ENCODE results near the gene R3HDML. TPM values are rescaled to one million over a fixed set of nuclear protein-coding genes. Genes with fewer than 3 reads are reported as not detected.

Gene R3HDML
- total RNA-seq, 1 donor from 2014 or later: not detected

GRCh38 chr20:44370639-44371218 lies 33.9 kb downstream of the R3HDML start:
- H3K4me1 Mint-ChIP-seq (ENCODE audit: low read depth, unreplicated experiment): no peaks in the 10 kb centered on the region
- no peak overlapping the region for H3K27ac Mint-ChIP-seq (ENCODE audit: unreplicated experiment)
- H3K4me3 Mint-ChIP-seq (ENCODE audit: unreplicated experiment): no peak overlapping the region
- H3K36me3 Mint-ChIP-seq (ENCODE audit: unreplicated experiment): no peaks in the 10 kb centered on the region
- TF ChIP-seq, protein P1, sequence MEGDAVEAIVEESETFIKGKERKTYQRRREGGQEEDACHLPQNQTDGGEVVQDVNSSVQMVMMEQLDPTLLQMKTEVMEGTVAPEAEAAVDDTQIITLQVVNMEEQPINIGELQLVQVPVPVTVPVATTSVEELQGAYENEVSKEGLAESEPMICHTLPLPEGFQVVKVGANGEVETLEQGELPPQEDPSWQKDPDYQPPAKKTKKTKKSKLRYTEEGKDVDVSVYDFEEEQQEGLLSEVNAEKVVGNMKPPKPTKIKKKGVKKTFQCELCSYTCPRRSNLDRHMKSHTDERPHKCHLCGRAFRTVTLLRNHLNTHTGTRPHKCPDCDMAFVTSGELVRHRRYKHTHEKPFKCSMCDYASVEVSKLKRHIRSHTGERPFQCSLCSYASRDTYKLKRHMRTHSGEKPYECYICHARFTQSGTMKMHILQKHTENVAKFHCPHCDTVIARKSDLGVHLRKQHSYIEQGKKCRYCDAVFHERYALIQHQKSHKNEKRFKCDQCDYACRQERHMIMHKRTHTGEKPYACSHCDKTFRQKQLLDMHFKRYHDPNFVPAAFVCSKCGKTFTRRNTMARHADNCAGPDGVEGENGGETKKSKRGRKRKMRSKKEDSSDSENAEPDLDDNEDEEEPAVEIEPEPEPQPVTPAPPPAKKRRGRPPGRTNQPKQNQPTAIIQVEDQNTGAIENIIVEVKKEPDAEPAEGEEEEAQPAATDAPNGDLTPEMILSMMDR (IDR thresholded peaks at IDR 0.05; ENCODE audit: partially characterized antibody, unreplicated experiment): no peak
- H3K9me3 Mint-ChIP-seq (ENCODE audit: unreplicated experiment): no peaks in the 10 kb centered on the region
- peaks cover 3% of the 10 kb centered on the region for H3K27me3 Mint-ChIP-seq (ENCODE audit: unreplicated experiment)
- DNase-seq: no peak

- no peak overlapping the region for H3K4me3 Mint-ChIP-seq (ENCODE audit: unreplicated experiment)
- H3K36me3 Mint-ChIP-seq (ENCODE audit: unreplicated experiment): peaks cover 5% of the 10 kb centered on the region
- TF ChIP-seq, protein P1 (IDR thresholded peaks at IDR 0.05; ENCODE audit: partially characterized antibody, unreplicated experiment): no peak
- no peaks in the 10 kb centered on the region for H3K9me3 Mint-ChIP-seq (ENCODE audit: unreplicated experiment)
- H3K27me3 Mint-ChIP-seq (ENCODE audit: unreplicated experiment): peaks cover 4% of the 10 kb centered on the region
- no peaks in the 10 kb centered on the region for H3K4me1 Mint-ChIP-seq (ENCODE audit: low read depth, unreplicated experiment)
- DNase-seq: no peak
- no peak overlapping the region for H3K27ac Mint-ChIP-seq (ENCODE audit: unreplicated experiment)
These were observed 45.8 kb downstream of the R3HDML start for GRCh38 chr20:44382641-44383040.

DNA sequence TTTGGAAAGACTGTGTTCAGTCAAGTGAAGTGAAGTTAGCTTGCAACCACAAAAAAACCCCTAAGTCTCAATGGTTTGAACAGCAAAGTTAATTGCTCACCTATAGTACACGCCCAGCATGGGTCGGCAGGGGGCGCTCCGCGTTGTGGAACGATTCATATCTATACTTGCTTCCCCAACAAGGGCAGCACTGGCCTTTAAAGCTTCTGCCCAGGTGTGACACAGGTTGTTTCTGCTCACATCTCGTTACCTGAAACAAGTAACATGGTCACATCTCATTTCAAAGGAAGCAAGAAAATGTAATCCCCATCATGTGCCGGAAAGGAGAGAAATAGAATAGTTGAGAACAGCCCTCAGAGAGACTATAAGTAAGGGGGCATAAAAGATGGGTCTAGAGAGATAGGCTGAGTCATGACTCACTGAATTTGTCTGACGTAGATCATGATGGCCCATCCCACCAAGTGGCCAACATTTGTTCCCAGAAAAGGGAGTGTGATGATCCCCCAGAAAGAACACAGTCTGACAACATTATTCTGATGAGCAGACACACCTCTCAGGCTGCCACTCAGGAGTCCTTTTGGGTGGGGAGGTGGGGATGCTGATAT lies 47.7 kb downstream of the R3HDML start:
- DNase-seq: peak; percentile 89
- H3K27me3 Mint-ChIP-seq (ENCODE audit: unreplicated experiment): no peaks in the 10 kb centered on the region
- no peaks in the 10 kb centered on the region for H3K9me3 Mint-ChIP-seq (ENCODE audit: unreplicated experiment)
- no peak overlapping the region for H3K4me3 Mint-ChIP-seq (ENCODE audit: unreplicated experiment)
- TF ChIP-seq, protein P1 (IDR thresholded peaks at IDR 0.05; ENCODE audit: partially characterized antibody, unreplicated experiment): peak; percentile 91
- no peaks in the 10 kb centered on the region for H3K4me1 Mint-ChIP-seq (ENCODE audit: low read depth, unreplicated experiment)
- H3K27ac Mint-ChIP-seq (ENCODE audit: unreplicated experiment): no peak overlapping the region
- H3K36me3 Mint-ChIP-seq (ENCODE audit: unreplicated experiment): no peaks in the 10 kb centered on the region

DNA sequence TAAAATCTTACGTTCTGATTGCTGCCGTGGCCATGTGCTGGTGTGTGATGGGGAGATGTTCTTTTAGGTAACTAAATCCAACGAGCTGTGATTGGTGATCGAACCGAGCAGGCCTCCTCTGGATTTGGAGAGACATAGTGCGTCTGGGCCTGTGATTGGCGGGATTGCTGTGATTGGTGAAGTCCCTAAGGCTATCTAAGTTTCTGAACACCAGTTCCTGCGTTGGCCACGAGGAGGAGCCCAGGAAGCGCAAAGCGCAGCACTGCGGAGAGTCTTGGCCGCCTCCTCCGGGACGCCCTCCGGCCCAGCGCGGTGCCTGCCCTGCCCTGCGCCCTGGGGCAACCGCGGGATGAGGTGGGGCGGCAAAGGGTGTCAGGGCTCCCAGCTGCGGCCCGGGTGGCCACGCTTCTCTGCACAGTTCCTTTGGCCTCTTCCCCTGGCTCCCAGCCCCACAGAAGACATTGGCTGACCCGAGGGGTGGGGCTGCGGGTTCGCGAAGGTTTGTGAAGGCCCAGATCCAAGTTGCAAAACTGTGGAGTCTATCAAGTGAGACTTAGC lies 51.7 kb downstream of the R3HDML start:
- Mint-ChIP-seq H3K9me3 (ENCODE audit: unreplicated experiment) (no peaks in the 10 kb centered on the region), H3K4me1 (ENCODE audit: low read depth, unreplicated experiment) (no peaks in the 10 kb centered on the region), H3K4me3 (ENCODE audit: unreplicated experiment) (no peak overlapping the region), H3K36me3 (ENCODE audit: unreplicated experiment) (no peaks in the 10 kb centered on the region), H3K27ac (ENCODE audit: unreplicated experiment) (no peak overlapping the region), H3K27me3 (ENCODE audit: unreplicated experiment) (no peaks in the 10 kb centered on the region)
- TF ChIP-seq, protein P1 (IDR thresholded peaks at IDR 0.05; ENCODE audit: partially characterized antibody, unreplicated experiment): peak; percentile 89
- DNase-seq: peak; percentile 87

DNA sequence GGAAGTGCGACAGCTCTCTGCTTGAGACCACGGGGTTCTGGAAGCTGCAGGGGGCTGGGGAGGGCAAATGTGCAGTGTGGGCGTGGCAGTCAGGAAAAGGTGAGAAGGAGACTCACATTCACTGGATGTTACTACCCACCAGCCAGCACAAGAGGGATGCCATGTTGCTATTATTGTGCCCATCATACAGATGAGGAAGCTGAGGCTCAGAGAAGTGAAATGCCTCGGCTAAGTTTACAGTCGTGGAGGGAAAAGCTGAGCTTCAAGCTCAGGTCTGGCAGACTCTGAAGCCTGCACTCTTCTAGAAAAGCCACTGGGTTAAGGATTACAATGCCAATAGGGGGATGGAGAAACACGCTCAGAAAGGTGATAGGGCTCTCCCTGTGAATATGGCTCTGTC lies 53.0 kb downstream of the R3HDML start:
- TF ChIP-seq, protein P1 (IDR thresholded peaks at IDR 0.05; ENCODE audit: partially characterized antibody, unreplicated experiment): no peak
- H3K27ac Mint-ChIP-seq (ENCODE audit: unreplicated experiment): no peak overlapping the region
- no peaks in the 10 kb centered on the region for H3K36me3 Mint-ChIP-seq (ENCODE audit: unreplicated experiment)

More for the DNA sequence above, 53.0 kb downstream of the R3HDML start:
- Mint-ChIP-seq H3K9me3 (ENCODE audit: unreplicated experiment) (no peaks in the 10 kb centered on the region), H3K27me3 (ENCODE audit: unreplicated experiment) (no peaks in the 10 kb centered on the region), H3K4me1 (ENCODE audit: low read depth, unreplicated experiment) (no peaks in the 10 kb centered on the region), H3K4me3 (ENCODE audit: unreplicated experiment) (no peak overlapping the region)
- no peak for DNase-seq
